Tibial artery (tissue), 4 donors: ENCODE data around the gene LENG9.

ENCODE experiments used
- DNase-seq, 2 donors: peaks; one replicate each; pipeline ENCODE4 v3.0.0-alpha.2; 2019
- H3K27ac ChIP-seq, 2 donors: fragments of 200-600 bp; sonication (generic) in 1 of 2; 1 replicate in 1 of 2; 2 replicates in 1 of 2; pipeline ENCODE4 v1.5.1; 2018 to 2019; ENCODE audit warnings: mild to moderate bottlenecking in 1 of 2
- H3K27me3 ChIP-seq, 2 donors: fragments of 200-600 bp; sonication (generic) in 1 of 2; one replicate each; pipeline versions ENCODE4 v1.5.1 to v1.6.0; 2016 to 2019
- H3K36me3 ChIP-seq, 3 donors: fragments of 200-600 bp; sonication (generic) in 2 of 3; one replicate each; pipeline ENCODE4 v1.5.1; 2016 to 2019; ENCODE audit warnings: mild to moderate bottlenecking in 2 of 3
- H3K4me1 ChIP-seq, 4 donors: fragments of 200-600 bp; sonication (generic) in 2 of 4; 1 replicate in 3 of 4; 2 replicates in 1 of 4; pipeline ENCODE4 v1.5.1; 2016 to 2019
- H3K4me3 ChIP-seq, 2 donors: fragments of 200-600 bp; sonication (generic) in 1 of 2; 1 replicate in 1 of 2; 2 replicates in 1 of 2; pipeline ENCODE4 v1.5.1; 2018 to 2019; ENCODE audit warnings: mild to moderate bottlenecking in 2 of 2
- H3K9me3 ChIP-seq, 3 donors: fragments of 200-600 bp; sonication (generic) in 1 of 3; one replicate each; pipeline ENCODE4 v1.5.1; 2016 to 2019
- CTCF ChIP-seq, 2 experiments: fragments of 200-600 bp in 1 of 2; fragments of 450-650 bp in 1 of 2; IDR thresholded peaks; one replicate each; pipeline ENCODE4 v1.5.1; 2017 to 2019; ENCODE audit warnings: antibody characterized with exemption in 2 of 2, mild to moderate bottlenecking in 1 of 2, moderate library complexity in 1 of 2
- intact Hi-C: fragments of 100-400 bp; cut with DNase I; formaldehyde crosslinking; loops from one replicate; pipeline ENCODE4 v1.15.0; 2023; ENCODE audit warnings: low total_unique reads

The LENG9 gene

DNA sequence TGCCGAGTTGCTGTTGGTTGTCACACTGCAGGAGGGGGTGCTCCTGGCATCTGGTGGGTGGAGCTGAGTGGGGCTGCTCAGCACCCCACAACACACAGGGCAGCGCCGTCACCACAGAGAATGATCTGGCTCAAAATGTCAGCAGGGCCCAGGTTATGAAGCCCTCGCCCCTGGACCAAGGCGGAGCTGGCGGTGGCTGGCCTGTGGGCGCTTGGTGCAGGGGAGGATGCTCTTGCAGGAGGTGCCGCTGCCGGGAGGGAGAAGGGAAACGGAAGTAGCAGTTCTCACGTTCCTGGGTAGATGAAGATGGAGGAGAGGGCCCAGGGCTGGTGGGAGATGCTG lies 28.7 kb downstream of the LENG9 start:
- no peak for DNase-seq
- intact Hi-C loops, result no loop called here
- no peaks in the 10 kb centered on the region for H3K36me3 ChIP-seq
- no peak overlapping the region for H3K27ac ChIP-seq
- peaks cover 0 to 48% (median 15%) of the 10 kb centered on the region in 4 donors for H3K4me1 ChIP-seq
- H3K27me3 ChIP-seq, result peaks cover 3 to 21% of the 10 kb centered on the region in 2 donors
- no peak for TF ChIP-seq CTCF (IDR thresholded peaks at IDR 0.05)
- no peak overlapping the region for H3K4me3 ChIP-seq
- H3K9me3 ChIP-seq, result no peaks in the 10 kb centered on the region

DNA sequence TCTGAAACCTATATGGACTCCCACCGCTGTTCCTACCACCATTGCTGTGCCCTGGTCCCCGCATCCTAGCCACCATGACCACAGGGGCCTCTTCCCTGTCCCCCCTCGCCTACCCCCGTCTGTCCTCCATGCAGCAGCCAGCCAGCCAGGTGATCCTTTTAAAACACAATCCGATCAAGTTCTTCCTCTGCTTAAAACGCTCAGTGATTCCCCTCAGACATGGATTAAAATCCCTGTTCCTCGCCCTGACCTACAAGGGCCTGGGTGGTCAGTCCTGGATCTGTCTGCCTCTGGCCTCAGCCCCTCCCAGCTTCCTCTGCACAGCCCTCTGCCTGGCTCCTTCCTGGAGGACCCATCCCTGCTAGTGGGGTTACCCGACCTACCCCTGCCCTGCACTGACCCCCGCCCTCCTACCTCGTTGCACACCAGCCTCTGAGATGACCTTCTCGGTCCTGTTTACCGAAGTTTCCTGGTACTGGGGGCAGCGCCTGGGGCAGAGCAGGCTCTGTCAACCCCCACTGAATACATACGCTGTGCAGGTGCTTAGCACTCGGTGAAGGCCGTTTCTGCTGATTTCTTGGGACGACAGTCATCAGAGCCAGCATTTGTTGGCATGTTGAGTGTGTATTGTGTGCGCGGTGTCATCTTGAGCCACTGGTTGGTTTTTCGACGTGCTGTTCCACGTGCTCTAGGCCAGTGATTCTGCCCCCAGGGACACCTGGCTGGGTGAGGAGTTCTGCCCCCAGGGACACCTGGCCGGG lies 29.3 kb downstream of the LENG9 start:
- no peak for DNase-seq
- TF ChIP-seq CTCF (IDR thresholded peaks at IDR 0.05), result no peak
- H3K4me3 ChIP-seq, result no peak overlapping the region
- intact Hi-C loops, result no loop called here
- no peak overlapping the region for H3K27ac ChIP-seq
- H3K9me3 ChIP-seq, result no peaks in the 10 kb centered on the region
- H3K4me1 ChIP-seq, result peaks cover 0 to 45% (median 15%) of the 10 kb centered on the region in 4 donors
- H3K36me3 ChIP-seq, result no peaks in the 10 kb centered on the region
- peaks cover 8 to 27% of the 10 kb centered on the region in 2 donors for H3K27me3 ChIP-seq

GRCh38 chr19:54433697-54434096 lies 29.9 kb downstream of the LENG9 start:
- no peak for TF ChIP-seq CTCF (IDR thresholded peaks at IDR 0.05)
- H3K27me3 ChIP-seq, result peaks cover 14 to 32% of the 10 kb centered on the region in 2 donors
- intact Hi-C loops, result no loop called here
- no peak overlapping the region for H3K27ac ChIP-seq
- H3K36me3 ChIP-seq, result no peaks in the 10 kb centered on the region
- peaks cover 0 to 41% (median 15%) of the 10 kb centered on the region in 4 donors for H3K4me1 ChIP-seq
- no peak for DNase-seq
- no peaks in the 10 kb centered on the region for H3K9me3 ChIP-seq
- no peak overlapping the region for H3K4me3 ChIP-seq

DNA sequence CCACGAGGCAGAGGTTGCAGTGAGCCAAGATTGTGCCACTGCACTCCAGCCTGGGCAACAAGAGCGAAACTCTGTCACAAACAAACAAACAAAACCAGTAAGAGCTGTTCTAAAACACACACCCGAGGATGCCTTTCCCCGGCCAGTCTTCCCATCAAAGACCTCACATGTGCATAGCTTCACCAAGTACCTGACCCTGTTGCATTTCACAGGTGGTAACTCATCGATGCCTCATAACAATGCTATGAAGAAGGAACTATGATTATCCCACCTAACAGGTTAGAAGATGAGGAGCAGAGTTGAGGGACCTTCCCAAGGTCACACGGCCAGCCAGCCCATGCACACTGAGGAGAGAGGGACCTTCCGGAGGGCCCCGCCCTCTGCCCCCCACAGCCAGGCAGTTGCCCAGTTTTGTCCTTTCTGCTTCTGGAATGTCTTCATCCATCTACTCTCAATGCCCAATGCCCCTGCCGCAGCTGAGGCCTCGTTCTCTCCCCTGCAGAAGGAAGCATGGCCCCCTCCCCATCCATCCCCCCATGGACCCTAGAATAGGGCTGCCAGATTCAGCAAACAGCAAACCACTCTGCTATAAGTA lies 31.3 kb downstream of the LENG9 start:
- Histone ChIP-seq H3K4me3 (no peak overlapping the region), H3K4me1 (peaks cover 0 to 41% (median 15%) of the 10 kb centered on the region in 4 donors), H3K27ac (no peak overlapping the region), H3K9me3 (no peaks in the 10 kb centered on the region), H3K27me3 (peaks cover 15 to 41% of the 10 kb centered on the region in 2 donors), H3K36me3 (no peaks in the 10 kb centered on the region)
- no peak for DNase-seq
- no peak for TF ChIP-seq CTCF (IDR thresholded peaks at IDR 0.05)
- intact Hi-C loops, result no loop called here

- intact Hi-C loops, result no loop called here
- Histone ChIP-seq H3K27me3 (peaks cover 15 to 45% of the 10 kb centered on the region in 2 donors), H3K36me3 (no peaks in the 10 kb centered on the region), H3K4me3 (no peak overlapping the region), H3K4me1 (peaks cover 0 to 41% (median 15%) of the 10 kb centered on the region in 4 donors), H3K9me3 (no peaks in the 10 kb centered on the region), H3K27ac (no peak overlapping the region)
- no peak for TF ChIP-seq CTCF (IDR thresholded peaks at IDR 0.05)
- DNase-seq, result no peak
Measured at GRCh38 chr19:54431255-54431838, 32.2 kb downstream of the LENG9 start.
